Epithelial cell of esophagus (primary cell): ENCODE measurements around the gene CELF4.

Experiments
- DNase-seq: peaks from one replicate; pipeline ENCODE4 v3.0.0; 2010; ENCODE audit warnings: low read depth
- H3K4me3 ChIP-seq: 2 replicates; pipeline ENCODE4 v1.5.1; 2011; ENCODE audit warnings: mild to moderate bottlenecking, low read length, control low read depth
- CTCF ChIP-seq: IDR thresholded peaks from 2 replicates; pipeline ENCODE4 v1.5.1; 2011; ENCODE audit warnings: low read depth, mild to moderate bottlenecking, low read length, control low read depth, inconsistent platforms; ENCODE audit not compliant: insufficient read depth; ENCODE audit errors: missing control alignments

Gene CELF4

GRCh38 chr18:37274309-37275236, 291.0 kb downstream of the CELF4 start:
- DNase-seq = no peak
- H3K4me3 ChIP-seq = no peak overlapping the region
- TF ChIP-seq CTCF = no peak

- DNase-seq = no peak
- TF ChIP-seq CTCF = no peak
Measured at GRCh38 chr18:37272841-37273240, 292.8 kb downstream of the CELF4 start.

GRCh38 chr18:37272226-37272625, 293.4 kb downstream of the CELF4 start:
- TF ChIP-seq CTCF = no peak
- no peak overlapping the region for H3K4me3 ChIP-seq
- no peak for DNase-seq

More at GRCh38 chr18:37272841-37273240, 292.8 kb downstream of the CELF4 start:
- no peak overlapping the region for H3K4me3 ChIP-seq

- TF ChIP-seq CTCF = no peak
- DNase-seq = no peak
- no peak overlapping the region for H3K4me3 ChIP-seq
Measured at GRCh38 chr18:37270666-37271052, 294.9 kb downstream of the CELF4 start.

GRCh38 chr18:37270038-37270665, 295.4 kb downstream of the CELF4 start:
- peak; percentile 66 for DNase-seq

GRCh38 chr18:37266290-37266689, 299.3 kb downstream of the CELF4 start:
- no peak overlapping the region for H3K4me3 ChIP-seq
- peak; percentile 9 for TF ChIP-seq CTCF
- no peak for DNase-seq

More at GRCh38 chr18:37270038-37270665, 295.4 kb downstream of the CELF4 start:
- no peak overlapping the region for H3K4me3 ChIP-seq
- TF ChIP-seq CTCF = no peak
